Hepatocyte (in vitro differentiated cells): ENCODE measurements around the gene ARHGEF35.
"Not testable (repeated sequence)": the region's sequence is repeated elsewhere in the genome, so short reads cannot be mapped to it uniquely, and the experiment has no call there.

ENCODE experiments used
- CTCF ChIP-seq: fragments of 200-600 bp; sonication (generic); IDR thresholded peaks from 2 replicates; pipeline ENCODE4 v1.5.1; 2016; ENCODE audit warnings: antibody characterized with exemption, mild to moderate bottlenecking; ENCODE audit not compliant: poor library complexity
- EZH2 ChIP-seq: fragments of 200-600 bp; sonication (generic); IDR thresholded peaks from 2 replicates; pipeline ENCODE4 v1.6.1; 2016; ENCODE audit warnings: antibody characterized with exemption, mild to moderate bottlenecking, borderline replicate concordance
- EZH2phosphoT487 ChIP-seq: fragments of 200-600 bp; sonication (generic); IDR thresholded peaks from one replicate; pipeline ENCODE4 v1.6.1; 2018; ENCODE audit warnings: antibody characterized with exemption, mild to moderate bottlenecking, low read depth, moderate library complexity; ENCODE audit not compliant: unreplicated experiment, severe bottlenecking

- TF ChIP-seq CTCF, EZH2, EZH2phosphoT487: not testable (repeated sequence)
Measured at GRCh38 chr7:144205306-144205705, 9.7 kb upstream of the ARHGEF35 start.
